HepG2 (cell line): ENCODE data around the gene SEC24D. TPM values are rescaled to one million over a fixed set of nuclear protein-coding genes. Genes with fewer than 3 reads are reported as not detected.

Experiments used
- HMG20B ChIP-seq: conservative IDR thresholded peaks from 2 replicates; pipeline ENCODE4 v1.6.1; 2016; ENCODE audit warnings: missing genetic modification reagents, missing compliant biosample characterization
- HNF1B ChIP-seq: sonication (generic); formaldehyde crosslinking; IDR thresholded peaks from 2 replicates; pipeline ENCODE4 v1.5.1; 2020; ENCODE audit warnings: mild to moderate bottlenecking, moderate library complexity, missing genetic modification reagents
- IRX3 ChIP-seq: sonication (generic); formaldehyde crosslinking; IDR thresholded peaks from 2 replicates; pipeline ENCODE4 v1.8.1; 2023; ENCODE audit warnings: mild to moderate bottlenecking, low read depth, missing genetic modification reagents, borderline replicate concordance
- NKX3-1 ChIP-seq: sonication (generic); formaldehyde crosslinking; IDR thresholded peaks from 2 replicates; pipeline ENCODE4 v1.5.0; 2020; ENCODE audit warnings: missing genetic modification reagents
- PBX3 ChIP-seq: sonication (generic); formaldehyde crosslinking; IDR thresholded peaks from 2 replicates; pipeline ENCODE4 v1.8.1; 2023; ENCODE audit warnings: missing genetic modification reagents, inconsistent platforms, borderline replicate concordance
- PHF5A ChIP-seq: IDR thresholded peaks from one replicate; pipeline ENCODE4 v1.6.1; 2018; ENCODE audit warnings: low read depth, missing genetic modification reagents; ENCODE audit not compliant: unreplicated experiment
- ZMAT5 ChIP-seq: sonication (generic); formaldehyde crosslinking; IDR thresholded peaks from 2 replicates; pipeline ENCODE4 v1.5.0; 2020; ENCODE audit warnings: mild to moderate bottlenecking, low read depth, missing genetic modification reagents, borderline replicate concordance
- ZNF281 ChIP-seq: sonication (generic); formaldehyde crosslinking; IDR thresholded peaks from 2 replicates; pipeline ENCODE4 v1.4.0; 2020; ENCODE audit warnings: missing genetic modification reagents, borderline replicate concordance
- ZNF430 ChIP-seq: sonication (generic); formaldehyde crosslinking; IDR thresholded peaks from 2 replicates; pipeline ENCODE4 v1.9.0; 2021; ENCODE audit warnings: mild to moderate bottlenecking, missing genetic modification reagents
- ZNF569 ChIP-seq: sonication (generic); formaldehyde crosslinking; IDR thresholded peaks from 2 replicates; pipeline ENCODE4 v1.5.0; 2020; ENCODE audit warnings: mild to moderate bottlenecking, missing genetic modification reagents, moderate library complexity, borderline replicate concordance
- polyA plus RNA-seq, 8 experiments: library from polyadenylated mRNA; depleted of rRNA in 3 of 8; stranded (reverse) in 7 of 8; unstranded in 1 of 8; fragments of >200 nt; fragmentation: Illumina TruSeq in 4 of 8; extraction: Trizol in 4 of 8; gene quantifications; 2 replicates each; pipeline versions ENCODE4 v1.2.1 to v1.2.3, GENCODE V29; 2011 to 2016; ENCODE audit warnings: low read depth in 4 of 8, missing spikeins in 1 of 8, mixed read lengths in 1 of 8; ENCODE audit not compliant: insufficient read depth in 1 of 8
- total RNA-seq, 5 experiments: library from RNA; depleted of rRNA; stranded (reverse); fragments of >200 nt; fragmentation: Illumina TruSeq; extraction: Trizol; gene quantifications; 2 replicates each; pipeline ENCODE4 v1.2.3, GENCODE V29; 2016; ENCODE audit warnings: low read depth in 1 of 5
- TF ChIP-seq, protein P1 (sequence below): sonication (generic); formaldehyde crosslinking; IDR thresholded peaks from 2 replicates; pipeline ENCODE4 v1.8.0; 2022; ENCODE audit warnings: missing genetic modification reagents, mild to moderate bottlenecking, moderate library complexity, borderline replicate concordance
- TF ChIP-seq, protein P2 (sequence below): sonication (generic); formaldehyde crosslinking; IDR thresholded peaks from 2 replicates; pipeline ENCODE4 v1.4.0; 2020; ENCODE audit warnings: missing genetic modification reagents

The SEC24D gene
- total and polyA plus RNA-seq, 2 of the 13 experiments (the other 11 are each of a cell fraction or from before 2014, with no cell fraction given): 30.0 to 51.1 TPM

DNA sequence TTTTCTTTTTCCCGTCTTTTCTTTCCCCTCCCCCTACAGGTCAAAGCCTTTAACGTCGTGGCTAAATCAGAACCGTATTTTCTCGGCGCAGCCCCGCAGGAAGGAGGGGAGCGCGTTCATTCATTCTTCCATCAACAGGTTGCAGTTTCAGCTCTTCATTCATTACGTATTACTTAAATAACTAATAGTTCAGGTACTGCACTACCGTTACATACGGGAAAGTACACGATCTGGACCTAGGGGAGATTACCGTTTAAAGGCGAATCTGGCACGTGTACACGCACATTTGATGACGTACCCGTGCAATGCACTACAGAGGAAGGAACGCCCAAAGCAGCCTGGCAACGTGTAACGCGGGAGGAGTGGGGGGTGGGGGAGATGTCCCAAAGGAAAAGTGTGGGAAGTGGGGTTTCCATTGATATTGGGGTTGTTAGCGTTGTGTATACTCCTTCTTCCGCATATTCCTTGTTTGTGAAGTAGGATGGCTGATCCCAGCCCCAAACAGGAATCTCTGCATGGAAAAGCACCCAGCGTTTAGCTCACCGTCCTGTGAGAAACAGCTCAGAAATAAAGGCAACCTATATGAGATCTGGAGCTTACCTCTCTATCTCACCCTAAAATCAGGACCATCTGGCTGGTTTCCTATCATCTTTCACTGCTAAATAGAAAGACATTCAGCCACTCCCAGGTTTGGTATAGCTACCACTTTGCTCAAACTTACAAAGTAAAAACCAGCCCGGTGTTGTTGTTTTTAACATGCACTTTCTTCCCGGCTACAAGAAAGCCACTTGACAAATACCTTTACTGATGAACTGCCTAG lies 585 bp upstream of the SEC24D start (continued):
- TF ChIP-seq PBX3 (no peak), ZMAT5 (CRISPR knock-in tag) (no peak), ZNF569 (CRISPR knock-in tag) (no peak), IRX3 (CRISPR knock-in tag) (0 out of 2 replicates have a peak, but pooled peaks have one; percentile 18), ZNF281 (CRISPR knock-in tag) (peak; percentile 32; the same call in 1 of the 2 replicates), NKX3-1 (CRISPR knock-in tag) (no peak), ZNF430 (CRISPR knock-in tag) (no peak), PHF5A (CRISPR knock-in tag) (no peak), HNF1B (peak; percentile 50; the same call in 1 of the 2 replicates), HMG20B (CRISPR knock-in tag) (no peak)
- TF ChIP-seq, protein P1, sequence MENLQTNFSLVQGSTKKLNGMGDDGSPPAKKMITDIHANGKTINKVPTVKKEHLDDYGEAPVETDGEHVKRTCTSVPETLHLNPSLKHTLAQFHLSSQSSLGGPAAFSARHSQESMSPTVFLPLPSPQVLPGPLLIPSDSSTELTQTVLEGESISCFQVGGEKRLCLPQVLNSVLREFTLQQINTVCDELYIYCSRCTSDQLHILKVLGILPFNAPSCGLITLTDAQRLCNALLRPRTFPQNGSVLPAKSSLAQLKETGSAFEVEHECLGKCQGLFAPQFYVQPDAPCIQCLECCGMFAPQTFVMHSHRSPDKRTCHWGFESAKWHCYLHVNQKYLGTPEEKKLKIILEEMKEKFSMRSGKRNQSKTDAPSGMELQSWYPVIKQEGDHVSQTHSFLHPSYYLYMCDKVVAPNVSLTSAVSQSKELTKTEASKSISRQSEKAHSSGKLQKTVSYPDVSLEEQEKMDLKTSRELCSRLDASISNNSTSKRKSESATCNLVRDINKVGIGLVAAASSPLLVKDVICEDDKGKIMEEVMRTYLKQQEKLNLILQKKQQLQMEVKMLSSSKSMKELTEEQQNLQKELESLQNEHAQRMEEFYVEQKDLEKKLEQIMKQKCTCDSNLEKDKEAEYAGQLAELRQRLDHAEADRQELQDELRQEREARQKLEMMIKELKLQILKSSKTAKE (CRISPR knock-in tag): no peak
- TF ChIP-seq, protein P2, sequence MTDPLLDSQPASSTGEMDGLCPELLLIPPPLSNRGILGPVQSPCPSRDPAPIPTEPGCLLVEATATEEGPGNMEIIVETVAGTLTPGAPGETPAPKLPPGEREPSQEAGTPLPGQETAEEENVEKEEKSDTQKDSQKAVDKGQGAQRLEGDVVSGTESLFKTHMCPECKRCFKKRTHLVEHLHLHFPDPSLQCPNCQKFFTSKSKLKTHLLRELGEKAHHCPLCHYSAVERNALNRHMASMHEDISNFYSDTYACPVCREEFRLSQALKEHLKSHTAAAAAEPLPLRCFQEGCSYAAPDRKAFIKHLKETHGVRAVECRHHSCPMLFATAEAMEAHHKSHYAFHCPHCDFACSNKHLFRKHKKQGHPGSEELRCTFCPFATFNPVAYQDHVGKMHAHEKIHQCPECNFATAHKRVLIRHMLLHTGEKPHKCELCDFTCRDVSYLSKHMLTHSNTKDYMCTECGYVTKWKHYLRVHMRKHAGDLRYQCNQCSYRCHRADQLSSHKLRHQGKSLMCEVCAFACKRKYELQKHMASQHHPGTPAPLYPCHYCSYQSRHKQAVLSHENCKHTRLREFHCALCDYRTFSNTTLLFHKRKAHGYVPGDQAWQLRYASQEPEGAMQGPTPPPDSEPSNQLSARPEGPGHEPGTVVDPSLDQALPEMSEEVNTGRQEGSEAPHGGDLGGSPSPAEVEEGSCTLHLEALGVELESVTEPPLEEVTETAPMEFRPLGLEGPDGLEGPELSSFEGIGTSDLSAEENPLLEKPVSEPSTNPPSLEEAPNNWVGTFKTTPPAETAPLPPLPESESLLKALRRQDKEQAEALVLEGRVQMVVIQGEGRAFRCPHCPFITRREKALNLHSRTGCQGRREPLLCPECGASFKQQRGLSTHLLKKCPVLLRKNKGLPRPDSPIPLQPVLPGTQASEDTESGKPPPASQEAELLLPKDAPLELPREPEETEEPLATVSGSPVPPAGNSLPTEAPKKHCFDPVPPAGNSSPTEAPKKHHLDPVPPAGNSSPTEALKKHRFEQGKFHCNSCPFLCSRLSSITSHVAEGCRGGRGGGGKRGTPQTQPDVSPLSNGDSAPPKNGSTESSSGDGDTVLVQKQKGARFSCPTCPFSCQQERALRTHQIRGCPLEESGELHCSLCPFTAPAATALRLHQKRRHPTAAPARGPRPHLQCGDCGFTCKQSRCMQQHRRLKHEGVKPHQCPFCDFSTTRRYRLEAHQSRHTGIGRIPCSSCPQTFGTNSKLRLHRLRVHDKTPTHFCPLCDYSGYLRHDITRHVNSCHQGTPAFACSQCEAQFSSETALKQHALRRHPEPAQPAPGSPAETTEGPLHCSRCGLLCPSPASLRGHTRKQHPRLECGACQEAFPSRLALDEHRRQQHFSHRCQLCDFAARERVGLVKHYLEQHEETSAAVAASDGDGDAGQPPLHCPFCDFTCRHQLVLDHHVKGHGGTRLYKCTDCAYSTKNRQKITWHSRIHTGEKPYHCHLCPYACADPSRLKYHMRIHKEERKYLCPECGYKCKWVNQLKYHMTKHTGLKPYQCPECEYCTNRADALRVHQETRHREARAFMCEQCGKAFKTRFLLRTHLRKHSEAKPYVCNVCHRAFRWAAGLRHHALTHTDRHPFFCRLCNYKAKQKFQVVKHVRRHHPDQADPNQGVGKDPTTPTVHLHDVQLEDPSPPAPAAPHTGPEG: 0 out of 2 replicates have a peak, but pooled peaks have one; percentile 8
